Measurements from ENCODE around the gene PPP1R1C. TPM values are rescaled to one million over a fixed set of nuclear protein-coding genes. Genes with fewer than 3 reads are reported as not detected.

Gene PPP1R1C
- total and polyA plus RNA-seq, 2 experiments from 2014 or later, result 3.5 to 18.8 TPM

DNA sequence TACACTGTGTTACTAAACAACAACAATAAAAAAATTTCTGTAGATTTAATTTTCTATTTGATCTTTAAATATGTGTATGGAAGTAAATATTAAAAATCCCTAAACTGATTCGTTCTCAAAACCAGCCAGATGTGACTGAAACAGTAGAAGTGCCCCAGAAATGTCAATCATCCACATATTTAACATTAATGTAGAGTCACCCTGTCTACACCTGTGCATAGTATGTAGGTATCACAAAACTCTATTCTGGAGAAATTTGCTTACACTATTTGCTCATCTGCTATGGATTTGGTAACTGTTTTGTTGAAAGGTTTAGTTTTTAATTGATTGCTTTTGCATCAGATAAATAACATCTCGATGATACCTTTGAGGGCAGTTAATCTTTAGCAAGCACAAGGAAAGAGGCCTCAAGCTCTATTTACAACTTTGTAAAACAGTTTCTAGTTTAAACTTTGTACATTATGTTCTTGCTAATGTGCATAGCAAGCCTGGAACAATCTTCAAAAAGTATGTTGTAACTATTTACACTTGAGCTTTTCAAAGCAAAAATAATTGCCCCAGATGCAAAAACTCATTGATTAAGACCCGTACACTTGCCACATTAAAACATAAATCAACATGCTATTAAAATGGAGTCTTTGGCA lies 76.8 kb downstream of the PPP1R1C start (continued):
- TF ChIP-seq, protein P1, sequence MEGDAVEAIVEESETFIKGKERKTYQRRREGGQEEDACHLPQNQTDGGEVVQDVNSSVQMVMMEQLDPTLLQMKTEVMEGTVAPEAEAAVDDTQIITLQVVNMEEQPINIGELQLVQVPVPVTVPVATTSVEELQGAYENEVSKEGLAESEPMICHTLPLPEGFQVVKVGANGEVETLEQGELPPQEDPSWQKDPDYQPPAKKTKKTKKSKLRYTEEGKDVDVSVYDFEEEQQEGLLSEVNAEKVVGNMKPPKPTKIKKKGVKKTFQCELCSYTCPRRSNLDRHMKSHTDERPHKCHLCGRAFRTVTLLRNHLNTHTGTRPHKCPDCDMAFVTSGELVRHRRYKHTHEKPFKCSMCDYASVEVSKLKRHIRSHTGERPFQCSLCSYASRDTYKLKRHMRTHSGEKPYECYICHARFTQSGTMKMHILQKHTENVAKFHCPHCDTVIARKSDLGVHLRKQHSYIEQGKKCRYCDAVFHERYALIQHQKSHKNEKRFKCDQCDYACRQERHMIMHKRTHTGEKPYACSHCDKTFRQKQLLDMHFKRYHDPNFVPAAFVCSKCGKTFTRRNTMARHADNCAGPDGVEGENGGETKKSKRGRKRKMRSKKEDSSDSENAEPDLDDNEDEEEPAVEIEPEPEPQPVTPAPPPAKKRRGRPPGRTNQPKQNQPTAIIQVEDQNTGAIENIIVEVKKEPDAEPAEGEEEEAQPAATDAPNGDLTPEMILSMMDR (conservative IDR thresholded peaks at IDR 0.05; ENCODE audit: low read depth in 2 of 2), result no peak
- TF ChIP-seq POLR2AphosphoS5 (IDR thresholded peaks at IDR 0.05; ENCODE audit: low read depth) (no peak), JUNB (IDR thresholded peaks at IDR 0.05; ENCODE audit: unreplicated experiment) (no peak), EZH2phosphoT487 (IDR thresholded peaks at IDR 0.05; ENCODE audit: unreplicated experiment) (no peak), EZH2 (IDR thresholded peaks at IDR 0.05; ENCODE audit: low read depth, unreplicated experiment) (no peak), CREB1 (CRISPR knock-in tag; IDR thresholded peaks at IDR 0.05; ENCODE audit: low read depth) (no peak)
- TF ChIP-seq, protein P2, sequence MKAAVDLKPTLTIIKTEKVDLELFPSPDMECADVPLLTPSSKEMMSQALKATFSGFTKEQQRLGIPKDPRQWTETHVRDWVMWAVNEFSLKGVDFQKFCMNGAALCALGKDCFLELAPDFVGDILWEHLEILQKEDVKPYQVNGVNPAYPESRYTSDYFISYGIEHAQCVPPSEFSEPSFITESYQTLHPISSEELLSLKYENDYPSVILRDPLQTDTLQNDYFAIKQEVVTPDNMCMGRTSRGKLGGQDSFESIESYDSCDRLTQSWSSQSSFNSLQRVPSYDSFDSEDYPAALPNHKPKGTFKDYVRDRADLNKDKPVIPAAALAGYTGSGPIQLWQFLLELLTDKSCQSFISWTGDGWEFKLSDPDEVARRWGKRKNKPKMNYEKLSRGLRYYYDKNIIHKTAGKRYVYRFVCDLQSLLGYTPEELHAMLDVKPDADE (IDR thresholded peaks at IDR 0.05), result no peak

DNA sequence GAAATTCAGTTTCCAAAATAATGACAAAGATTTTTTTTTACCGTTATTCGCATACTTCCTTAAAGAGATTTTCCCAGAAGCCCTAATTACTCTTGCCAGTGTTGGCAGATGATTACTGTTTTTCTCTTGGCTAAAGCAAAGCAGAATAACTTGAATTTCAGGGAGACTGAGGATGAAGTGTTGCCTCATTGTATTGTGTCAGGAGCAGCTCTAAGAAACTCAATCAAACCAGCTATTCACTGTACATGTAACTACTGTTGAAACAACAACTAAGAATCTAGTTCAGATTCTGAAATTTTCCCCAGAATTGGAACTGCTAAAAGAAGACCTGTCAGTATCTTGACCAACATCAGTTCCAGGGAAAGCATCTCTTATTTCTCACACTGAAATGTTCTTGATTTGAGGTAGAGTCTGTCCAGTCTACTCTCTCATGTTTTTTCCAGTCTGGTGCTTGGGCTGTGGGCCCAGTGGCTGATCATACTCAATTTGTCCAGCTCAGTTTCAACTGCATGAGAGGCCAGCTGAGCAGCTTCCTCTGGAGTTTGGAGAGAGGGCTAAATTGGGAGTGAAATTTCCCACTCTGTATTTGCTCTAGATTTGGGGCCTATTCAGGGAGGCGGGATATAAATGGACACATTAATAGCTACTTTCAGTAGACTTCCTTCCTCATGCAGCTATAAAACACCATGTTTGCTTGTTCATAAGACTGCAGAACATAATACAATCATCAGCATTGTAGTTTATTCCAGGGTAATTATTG lies 78.5 kb downstream of the PPP1R1C start:
- Histone ChIP-seq H3K4me1 (ENCODE audit: insufficient read depth) (peaks cover 8% of the 10 kb centered on the region; the same call in 1 of the 2 replicates), H3F3A (replicated peaks; ENCODE audit: low read depth) (no peaks in the 10 kb centered on the region), H3K4me3 (no peak overlapping the region), H3K9me2 (ENCODE audit: insufficient read depth) (no peaks in the 10 kb centered on the region), H3K36me3 (ENCODE audit: insufficient read depth) (no peaks in the 10 kb centered on the region), H3K4me2 (no peak overlapping the region), H3K27me3 (ENCODE audit: insufficient read depth) (no peaks in the 10 kb centered on the region), H3K79me2 (replicated peaks; ENCODE audit: insufficient read depth) (no peaks in the 10 kb centered on the region), H3K27ac (ENCODE audit: low read depth) (no peak overlapping the region), H4K20me1 (replicated peaks; ENCODE audit: insufficient read depth) (no peaks in the 10 kb centered on the region), H2AFZ (no peak overlapping the region)
- no peaks in the 10 kb centered on the region for H3K27me3 Mint-ChIP-seq (ENCODE audit: insufficient read depth, low read depth, poor library complexity)
- no peaks in the 10 kb centered on the region for H3K36me3 Mint-ChIP-seq (ENCODE audit: low read depth)
- no peak overlapping the region for H3K4me3 Mint-ChIP-seq
- H3K4me1 Mint-ChIP-seq, result peaks cover 22% of the 10 kb centered on the region
- DNase-seq (ENCODE audit: low spot score), result no peak
- ATAC-seq, result no peak
- no peaks in the 10 kb centered on the region for H3K9me3 Mint-ChIP-seq
- no peak overlapping the region for H3K27ac Mint-ChIP-seq
- TF ChIP-seq STAT1 (IDR thresholded peaks at IDR 0.05; ENCODE audit: unreplicated experiment) (no peak), POLR2AphosphoS5 (IDR thresholded peaks at IDR 0.05; ENCODE audit: low read depth) (no peak), NANOG (IDR thresholded peaks at IDR 0.05; ENCODE audit: borderline replicate concordance) (no peak), JUNB (IDR thresholded peaks at IDR 0.05; ENCODE audit: unreplicated experiment) (no peak), EZH2phosphoT487 (IDR thresholded peaks at IDR 0.05; ENCODE audit: unreplicated experiment) (no peak)
- TF ChIP-seq, protein P2 (IDR thresholded peaks at IDR 0.05), result no peak
- TF ChIP-seq, protein P1 (conservative IDR thresholded peaks at IDR 0.05; ENCODE audit: low read depth in 2 of 2), result no peak

Data from GM23338 (cell line).